Hematopoietic multipotent progenitor cell treated with erythropoietin and hydrocortisone succinate and interleukin-3 and kit ligand, for 8 days (in vitro differentiated cells): Measurements from ENCODE around the gene DNAJC30.

ENCODE experiments used
- DNase-seq: peaks from one replicate; pipeline ENCODE4 v3.0.0-alpha.2; 2015

The DNAJC30 gene

DNA sequence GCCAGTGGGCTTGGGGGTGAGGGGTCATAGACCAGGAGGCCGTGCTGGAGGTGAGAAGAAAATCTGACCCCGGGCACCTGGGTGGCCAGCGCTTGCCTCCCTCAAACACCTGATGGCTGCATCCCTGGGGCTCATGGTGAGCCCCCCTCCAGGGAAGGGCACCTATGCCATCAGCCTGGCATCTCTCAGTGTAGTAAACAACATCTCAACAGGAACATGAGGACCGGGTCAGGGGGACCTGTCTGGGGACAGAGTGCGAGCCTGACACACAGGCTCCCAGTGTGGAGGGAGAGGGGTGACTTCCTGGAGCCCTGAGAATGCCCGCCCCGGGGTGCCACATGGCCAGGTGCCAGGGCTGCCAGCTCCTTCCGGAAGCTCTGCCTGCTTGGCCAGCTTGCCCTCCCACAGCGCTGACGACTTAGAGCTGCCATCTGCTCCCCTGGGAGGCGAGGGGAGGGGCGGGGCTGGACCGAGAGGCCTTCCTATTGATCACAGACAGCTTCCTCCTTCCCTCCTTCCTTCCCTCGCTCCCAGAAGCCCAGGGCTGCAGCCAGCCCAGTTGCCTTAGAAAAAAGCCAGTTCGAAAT lies 23.9 kb upstream of the DNAJC30 start:
- DNase-seq: peak; percentile 50

DNA sequence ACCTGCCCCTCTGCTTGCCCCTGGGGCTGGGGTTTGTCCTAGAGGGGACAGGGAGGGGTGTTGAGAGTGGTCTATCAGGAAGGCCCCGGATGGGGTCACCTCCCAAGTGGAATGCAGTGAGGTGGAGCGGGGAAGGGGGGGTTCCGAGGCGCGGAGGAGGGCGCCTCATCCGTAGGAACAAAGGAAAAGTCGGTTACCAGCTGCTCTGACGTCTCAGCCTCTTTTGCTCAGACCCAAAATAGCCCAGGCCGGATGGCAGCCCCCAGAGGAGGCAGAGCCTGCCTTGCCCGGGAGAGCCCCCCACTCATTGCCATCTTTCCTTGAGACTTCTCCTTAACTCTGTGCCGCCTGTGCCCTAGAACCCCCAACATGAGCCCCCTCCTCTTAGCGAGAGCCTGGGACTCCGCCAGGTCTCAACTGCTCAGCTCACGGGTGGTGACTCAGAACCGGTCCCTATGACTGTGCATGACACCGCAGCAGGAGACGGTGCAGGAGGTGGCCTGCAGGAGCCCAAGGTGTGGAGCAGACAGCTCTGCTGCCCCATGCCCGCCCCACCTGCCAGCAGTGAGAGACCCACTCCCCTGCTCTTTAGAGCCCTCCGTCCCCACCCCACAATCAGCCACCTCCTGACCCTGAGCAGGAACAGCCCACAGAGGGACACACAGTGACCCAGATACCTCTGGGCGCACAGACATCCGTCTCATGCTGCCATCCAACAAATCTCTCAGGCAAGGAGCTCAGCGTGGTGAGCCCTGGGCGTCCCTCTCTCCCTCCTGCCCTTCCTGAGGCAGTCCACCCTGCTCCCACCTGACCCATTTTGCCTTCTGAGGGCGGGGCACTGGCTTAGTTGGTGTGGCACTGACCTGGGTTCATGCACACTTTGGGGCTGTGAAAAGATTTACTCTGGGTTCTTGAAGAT lies 23.1 kb upstream of the DNAJC30 start:
- DNase-seq: no peak

DNA sequence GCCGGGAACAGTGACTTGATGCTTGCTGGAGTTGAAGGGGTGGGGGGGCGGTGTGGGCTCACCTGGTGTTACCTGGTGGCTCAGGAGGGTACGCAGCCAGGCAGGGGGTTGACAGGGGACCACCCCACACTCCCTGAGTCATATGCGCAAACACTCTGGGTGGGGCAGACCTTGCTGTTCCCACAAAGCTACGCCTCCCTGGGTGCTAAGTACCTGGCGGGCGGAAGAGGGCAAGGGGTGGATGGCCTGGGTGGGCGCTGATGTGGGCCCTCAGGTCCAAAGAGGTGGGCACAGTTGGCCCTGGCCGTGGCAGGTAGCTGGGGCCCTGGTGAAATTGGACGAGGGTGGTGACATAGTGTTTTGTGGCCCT lies 22.3 kb upstream of the DNAJC30 start:
- no peak for DNase-seq

DNA sequence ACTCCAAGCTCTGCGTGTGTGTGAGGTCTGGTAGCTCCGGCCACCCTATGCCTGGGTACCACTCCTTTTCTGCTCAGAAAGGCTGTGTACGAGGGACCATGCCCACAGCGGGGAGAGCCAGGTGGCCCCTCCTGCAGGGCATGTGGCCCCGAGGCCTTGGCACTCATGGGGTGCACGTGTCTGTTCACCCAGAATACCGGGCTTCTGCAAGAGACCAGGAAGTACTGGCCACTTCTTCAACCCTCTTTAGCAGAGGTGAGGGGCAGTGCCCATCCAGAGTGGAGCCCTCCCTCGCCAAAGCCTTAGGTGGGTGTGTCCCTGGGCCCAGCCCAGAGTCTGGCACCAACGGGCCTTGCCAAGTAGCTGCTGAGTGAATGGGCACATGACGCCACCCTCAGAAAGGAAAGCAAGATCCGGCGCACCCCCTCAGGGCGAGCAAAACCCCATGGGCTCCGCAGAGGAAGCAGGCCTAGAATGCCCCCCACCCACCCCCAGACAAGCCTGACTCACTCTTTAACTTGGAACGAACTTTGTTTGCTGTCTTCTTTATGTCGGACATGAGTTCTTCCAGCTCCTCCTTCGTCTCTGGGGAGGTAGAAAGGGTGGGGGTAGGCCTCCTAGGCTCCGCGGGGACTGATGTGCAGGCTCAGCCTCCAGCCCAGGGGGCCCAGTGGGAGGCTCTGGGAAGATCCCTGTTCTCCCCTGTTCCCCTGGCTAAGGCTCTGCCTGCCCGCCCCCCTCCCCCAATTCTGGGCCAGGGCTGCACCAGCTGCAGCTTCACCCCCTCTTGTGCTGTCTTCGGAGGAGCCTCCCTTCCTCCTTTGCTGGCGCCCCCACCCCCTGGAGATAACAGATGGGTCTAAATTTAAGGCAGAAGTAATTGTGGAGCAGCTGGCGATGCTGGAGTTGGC lies 21.6 kb upstream of the DNAJC30 start:
- no peak for DNase-seq

DNA sequence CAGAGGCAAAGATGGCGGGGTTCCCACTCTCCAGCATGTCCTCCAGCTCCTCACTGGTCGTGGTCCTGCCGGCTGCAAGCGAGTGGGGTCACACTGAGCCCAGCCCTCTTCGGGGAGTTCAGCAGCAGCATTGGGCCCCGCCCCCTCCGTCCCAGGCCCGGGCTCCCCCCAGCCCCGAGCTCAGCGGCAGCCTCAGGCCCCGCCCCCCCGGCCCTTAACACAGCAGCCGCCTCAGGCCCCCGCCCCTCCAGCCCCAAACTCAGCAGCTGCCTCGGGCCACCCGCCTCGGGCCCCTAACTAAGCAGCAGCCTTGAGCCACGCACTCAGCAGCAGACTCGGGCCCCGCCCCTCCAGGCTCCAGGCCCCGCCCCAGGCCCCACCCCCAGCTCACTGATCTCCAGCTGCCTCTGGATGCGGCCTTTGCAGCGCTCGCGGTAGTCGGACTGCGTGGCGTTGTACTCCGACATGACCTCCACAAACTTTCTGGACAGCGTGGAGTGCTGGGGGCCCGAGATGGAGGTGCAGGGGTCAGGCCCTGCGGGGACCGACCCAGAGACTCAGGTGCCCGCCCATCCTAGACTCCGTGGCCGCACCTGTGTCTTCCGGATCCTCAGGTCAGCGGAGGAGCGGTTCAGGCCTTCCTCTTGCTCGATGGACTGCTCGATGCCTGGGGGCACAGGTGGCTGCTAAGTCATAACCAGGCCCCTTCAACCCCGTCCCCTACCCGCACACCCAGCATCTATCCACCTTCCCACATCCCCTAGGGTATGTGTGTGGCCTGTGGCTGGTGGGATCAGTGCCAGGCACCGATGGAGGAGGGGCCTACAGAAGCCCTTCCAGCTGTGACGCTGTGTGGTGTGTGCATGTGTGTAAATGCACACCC lies 20.7 kb upstream of the DNAJC30 start:
- DNase-seq: peak; percentile 58

DNA sequence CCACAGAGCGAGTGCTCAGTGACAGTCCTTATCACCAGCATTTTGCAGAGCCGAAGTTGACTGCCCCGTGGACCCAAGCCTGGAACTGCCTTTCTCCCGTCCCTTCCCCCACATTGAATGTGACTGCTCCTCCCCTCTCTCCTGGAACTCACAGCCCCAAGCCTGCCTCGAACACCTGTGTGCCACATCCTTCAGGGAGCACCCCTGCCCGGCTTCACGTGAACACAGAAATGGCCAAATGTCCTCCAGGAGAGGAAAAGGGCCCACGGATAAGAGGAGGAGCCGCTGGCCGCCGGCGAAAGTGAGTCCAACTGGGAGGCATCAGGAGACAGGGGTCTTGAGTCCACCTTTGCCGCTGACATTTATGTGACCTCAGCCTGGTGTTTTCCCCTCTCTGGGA lies 20.0 kb upstream of the DNAJC30 start:
- DNase-seq: no peak

DNA sequence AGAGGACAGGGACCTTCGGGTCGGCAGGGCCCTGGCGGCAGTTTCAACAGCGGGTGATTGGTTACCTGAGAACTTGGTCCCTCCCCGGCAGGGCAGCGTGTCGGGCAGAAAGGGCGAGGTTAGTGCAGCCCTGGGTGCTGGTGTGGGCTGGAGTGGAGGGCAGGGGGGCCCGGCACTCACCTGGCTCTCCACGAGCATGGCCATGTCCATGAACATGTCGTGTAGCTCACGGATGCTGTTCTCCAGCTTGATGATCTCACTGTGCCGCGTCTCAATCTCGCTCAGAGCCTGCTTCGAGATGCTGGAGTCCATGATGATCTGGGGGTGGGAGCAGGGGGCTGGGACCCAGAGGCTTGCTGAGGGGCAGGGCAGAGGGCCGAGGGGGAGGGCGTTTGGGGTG lies 19.4 kb upstream of the DNAJC30 start:
- DNase-seq: no peak

DNA sequence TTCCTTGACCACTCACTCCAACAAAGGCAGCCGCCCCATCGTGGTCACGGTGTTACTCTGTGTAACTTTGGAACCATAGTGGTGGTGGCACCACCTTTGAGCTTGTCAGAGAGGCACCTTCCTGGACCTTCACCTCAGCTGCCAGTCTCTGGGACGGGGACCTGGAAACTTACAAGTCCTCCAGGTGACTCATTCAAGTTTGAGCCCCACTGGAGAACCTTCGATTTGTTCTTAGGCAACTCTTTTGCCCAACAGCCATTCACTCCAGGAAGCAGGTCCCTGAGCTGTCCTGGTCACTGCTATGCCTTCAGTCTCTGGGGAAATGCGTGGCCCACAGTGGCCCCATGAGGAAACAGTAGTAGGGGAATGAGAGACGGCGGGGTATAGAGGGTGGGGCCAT lies 19.0 kb upstream of the DNAJC30 start:
- DNase-seq: no peak

DNA sequence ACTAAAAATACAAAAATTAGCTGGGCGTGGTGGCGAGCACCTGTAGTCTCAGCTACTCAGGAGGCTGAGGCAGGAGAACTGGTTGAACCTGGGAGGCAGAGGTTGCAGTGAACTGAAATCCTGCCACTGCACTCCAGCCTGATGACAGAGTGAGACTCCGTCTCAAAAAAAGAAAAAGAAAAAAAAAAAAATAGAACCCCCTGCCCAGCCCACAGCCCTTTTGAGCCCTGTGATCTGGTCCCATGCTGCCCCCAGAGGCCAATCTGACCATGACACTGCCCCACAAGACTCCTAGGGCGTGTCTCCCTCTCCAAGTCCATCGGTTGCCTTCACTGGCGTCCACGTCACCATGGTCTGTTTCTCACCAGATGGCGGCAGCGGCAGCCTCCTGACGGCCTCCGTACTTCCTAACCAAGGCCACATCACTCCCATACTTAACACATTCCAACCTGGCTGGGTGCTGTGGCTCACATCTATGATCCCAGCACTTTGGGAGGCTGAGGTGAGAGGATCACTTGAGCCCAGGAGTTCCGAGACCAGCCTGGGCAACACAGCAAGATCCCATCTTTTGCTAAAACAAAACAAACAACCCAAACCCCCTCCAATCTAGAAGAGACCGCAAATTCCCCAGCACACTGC lies 18.2 kb upstream of the DNAJC30 start:
- peak; percentile 56 for DNase-seq

DNA sequence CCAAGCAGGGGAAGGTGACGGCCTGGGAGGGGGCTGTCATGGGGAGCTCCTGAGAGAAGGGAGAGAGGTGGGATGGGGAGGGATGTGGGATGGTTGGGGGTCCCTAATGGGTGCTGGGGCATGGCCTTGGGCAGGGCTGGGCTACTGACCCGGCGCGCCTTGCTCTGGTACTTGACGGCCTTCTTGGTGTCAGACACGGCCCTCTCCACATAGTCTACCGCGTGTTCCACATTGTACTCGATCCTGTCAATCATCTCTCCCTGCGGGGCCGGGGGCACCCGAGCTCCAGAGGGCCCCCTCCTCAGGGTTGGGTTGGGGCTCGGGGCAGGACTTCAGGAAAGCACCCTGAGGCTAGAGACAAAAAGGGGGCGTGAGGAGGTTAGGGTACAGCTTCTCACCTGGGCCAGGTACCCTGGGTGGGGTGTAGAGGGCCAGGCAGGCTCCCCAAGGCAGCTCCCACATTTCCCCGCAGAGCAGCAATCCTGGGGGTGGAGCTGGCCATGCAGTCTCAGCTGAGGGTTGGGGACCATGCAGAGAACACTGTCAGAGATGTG lies 17.4 kb upstream of the DNAJC30 start:
- no peak for DNase-seq

DNA sequence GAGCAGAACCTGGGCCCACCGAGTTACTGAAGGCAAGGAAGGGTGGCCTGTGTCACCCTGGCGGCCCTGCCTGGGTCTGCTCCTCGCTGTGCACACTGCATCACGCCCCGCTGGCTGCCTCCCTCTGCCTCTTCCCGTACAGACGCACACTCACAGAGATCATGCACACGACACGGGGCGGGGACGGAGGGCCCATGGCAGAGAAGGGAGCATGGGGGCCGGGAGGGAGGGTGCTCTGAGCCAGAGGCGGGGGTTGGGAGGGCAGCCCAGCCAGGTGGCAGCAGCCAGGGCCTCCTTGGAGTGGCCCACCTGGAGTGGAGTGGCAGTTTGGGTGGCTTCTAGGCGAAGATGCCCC lies 16.8 kb upstream of the DNAJC30 start:
- no peak for DNase-seq

DNA sequence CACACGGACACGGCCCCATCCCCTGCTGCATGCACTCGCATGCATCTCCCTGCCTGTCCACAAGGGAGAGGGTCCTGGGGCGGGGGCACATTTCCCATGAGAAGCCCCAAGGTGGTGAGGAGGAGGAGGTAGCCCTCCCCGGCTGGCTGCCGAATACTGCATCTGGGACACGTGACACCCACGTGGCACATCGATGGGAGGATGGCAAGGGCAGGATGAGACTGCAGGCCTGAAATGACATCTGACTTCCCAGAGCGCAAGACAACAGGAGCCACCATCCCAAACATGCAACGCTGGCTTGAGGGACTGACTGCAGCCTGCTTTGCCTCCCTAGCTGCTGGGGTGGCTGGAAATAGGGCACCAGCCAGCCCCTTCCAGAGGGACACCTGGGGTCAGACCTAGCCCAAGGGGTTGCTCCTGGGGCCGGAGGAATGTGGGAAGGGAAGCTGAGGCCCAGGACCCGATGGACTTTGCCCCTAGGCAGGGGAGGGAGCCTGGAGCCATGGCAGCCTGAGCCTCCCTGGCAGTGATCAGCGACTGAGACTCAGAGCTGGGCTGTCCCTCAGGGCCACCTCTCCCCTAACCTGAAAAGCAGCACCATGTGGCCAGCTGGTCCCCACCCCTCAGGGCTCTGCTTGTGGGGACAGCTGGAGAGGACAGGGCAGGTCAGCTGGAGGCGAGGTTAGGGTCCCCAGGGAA lies 16.3 kb upstream of the DNAJC30 start:
- no peak for DNase-seq

DNA sequence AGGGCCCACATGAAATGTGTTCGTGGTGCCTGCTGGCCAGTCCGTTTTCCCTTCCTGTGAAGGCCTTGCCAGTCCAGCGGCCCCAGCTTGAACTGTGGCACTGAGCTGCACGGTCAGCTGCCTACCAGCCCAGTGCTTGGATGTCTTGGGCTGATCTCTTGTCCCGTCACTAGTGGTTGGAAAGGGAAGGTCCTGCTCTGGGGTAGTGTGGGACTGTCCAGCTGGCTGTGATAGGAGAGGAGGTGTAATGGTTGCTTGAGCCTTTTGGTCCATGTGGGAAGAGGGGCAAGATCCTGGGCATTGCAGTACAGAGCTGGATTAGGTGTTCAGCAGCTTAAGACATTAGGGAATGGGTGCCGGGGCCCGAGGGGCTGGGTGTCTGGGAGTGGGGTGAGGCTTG lies 15.2 kb upstream of the DNAJC30 start:
- no peak for DNase-seq

DNA sequence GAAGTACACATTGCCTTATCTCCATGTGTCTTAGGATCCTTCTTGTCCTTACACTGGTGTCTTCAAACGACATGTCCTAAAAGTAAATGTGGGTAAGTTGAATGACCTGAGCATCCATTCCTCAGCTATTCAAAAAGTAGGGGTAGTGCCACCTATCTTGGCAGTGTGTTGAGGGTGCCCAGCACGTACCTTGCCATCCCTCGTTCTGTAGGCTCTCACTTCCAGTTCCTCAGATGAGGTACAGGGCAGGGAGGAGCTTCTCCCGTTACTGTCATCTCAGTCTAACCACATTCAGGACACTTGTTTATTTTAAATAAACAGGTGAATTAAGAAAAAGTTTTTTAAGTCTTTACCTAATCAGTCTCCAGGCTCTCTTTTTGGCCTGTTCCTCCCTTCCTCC lies 13.1 kb upstream of the DNAJC30 start:
- DNase-seq: no peak

DNA sequence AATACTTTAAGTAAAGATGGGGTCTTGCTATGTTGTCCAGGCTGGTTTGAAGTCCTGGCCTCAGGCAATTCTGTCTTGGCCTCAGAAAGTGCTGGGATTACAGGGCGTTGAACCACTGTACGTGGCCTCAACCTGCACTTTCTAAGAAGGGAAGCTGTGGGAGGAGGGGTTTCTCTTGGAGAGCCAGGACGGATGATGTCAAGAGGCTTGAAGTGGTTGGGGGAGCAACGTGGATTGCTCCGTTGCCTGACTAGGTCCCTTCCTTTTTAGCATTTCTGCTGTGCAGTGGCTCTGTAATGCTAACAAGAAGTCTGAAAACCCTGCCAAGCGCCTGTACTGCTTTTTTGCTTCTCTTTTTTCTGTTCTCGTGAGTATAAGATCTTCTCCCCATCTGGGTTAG lies 7.4 kb upstream of the DNAJC30 start:
- no peak for DNase-seq

DNA sequence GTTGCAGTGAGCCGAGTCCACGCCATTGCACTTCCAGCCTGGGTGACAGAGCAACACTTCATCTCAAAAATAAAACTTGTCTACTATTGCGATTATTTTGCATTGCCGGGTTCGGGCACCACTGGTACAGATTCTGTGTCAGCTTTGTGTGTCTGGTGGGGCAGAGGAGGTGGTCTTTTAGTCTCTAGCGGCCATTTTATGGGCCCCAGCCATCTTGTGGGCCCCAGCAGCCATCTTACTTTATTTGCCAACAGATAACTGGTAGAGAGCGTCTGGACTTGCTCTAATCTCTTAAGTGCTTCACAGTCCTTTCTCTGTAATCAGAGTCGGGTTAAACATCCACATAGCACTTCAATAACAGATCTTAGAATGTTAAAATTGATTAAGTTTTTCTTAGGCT lies 5.0 kb upstream of the DNAJC30 start:
- DNase-seq: no peak

DNA sequence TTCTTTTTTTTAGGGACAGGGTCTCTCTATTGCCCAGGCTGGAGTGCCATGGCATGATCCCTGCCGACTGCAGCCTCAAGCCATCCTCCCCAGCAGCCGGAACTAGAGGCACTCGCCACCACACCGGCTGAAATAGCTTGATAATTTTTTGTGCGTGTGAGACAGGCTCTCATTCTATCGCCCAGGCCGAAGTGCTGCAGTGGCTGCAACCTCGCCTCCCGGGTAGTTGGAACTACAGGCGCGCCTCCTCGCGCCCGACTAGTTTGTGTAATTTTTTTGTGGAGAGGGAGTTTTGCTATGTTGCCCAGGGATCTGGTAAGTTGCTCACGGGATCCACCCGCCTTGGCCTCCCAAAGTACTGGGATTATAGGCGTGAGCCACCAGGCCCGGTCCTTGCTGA lies 2.1 kb upstream of the DNAJC30 start:
- no peak for DNase-seq

DNA sequence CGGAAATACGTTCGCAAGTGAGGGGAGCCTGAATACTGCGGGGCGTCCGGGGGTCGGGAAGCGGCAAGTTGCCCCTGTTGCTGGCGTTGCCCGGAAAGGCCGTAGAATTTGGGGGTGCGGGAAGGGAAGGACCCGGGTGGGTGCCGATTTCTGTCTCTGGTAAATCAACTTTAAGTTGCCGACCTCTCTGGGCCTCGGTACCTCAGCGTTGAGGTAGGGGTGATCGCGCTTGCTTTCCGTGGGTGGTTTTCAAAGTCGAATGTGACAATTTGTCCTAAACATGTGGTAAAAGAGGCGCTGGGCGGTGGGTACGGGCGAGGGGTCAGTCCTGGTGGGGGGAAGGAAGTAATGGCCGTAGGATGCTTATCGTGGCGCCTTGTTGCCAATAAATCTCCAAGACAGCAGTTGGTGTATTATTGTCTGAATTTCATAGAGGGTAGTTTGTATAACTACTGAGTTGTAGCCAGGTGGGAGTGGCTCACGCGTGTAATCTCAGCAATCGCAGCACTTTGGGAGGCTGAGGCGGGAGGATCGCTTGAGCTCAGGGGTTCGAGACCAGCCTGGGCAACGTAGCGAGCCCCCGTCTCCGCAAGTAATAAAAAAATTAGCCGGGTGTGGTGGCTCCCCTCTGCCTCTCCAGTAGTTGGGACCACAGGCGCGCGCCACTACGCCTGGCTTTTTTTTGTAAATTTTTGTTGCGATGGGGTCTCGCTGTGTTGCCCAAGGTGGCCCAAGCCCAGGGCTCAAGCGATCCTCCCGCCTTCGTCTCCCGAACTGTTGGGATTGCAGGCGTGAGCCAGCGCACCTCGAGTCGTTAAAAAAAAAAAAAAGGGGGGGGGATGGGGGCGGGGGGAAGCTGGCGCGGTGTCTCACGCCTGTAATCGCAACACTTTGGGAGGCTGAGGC lies 788 bp upstream of the DNAJC30 start:
- peak; percentile 31 for DNase-seq

DNA sequence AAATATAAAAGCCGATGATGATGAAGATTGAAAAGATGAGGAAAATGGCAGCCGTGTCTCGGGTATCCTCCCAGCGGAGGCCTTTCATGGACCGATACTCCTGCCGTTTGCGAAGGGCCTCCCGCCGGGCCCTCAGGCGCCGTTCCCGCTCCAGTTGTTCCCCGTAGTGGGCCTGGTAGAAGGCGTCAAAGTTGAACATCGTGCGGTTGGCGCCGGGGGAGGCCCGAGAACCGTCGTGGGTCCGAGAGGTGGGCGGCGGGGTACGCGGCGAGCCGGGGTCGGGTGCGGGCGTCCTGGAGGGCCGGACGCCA lies 553 bp downstream of the DNAJC30 start:
- DNase-seq: no peak

DNA sequence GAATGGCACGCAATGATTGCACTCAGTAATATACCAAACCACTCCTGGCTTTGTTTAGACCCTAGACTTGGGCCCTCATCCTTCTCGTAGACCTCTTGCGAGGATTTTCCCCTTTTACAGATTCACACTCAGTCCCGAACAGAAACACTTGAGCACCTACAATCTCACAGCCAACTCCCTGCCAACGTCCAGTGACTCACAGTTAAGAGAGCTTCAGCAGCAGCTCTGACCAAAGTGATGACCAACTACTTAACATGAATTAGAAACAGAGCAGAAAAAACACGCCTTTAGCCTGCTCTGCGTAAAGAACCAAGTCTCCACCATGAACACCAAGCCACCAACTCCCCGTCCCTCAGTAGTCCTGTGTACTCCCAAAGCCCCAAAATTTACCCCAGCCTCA lies 2.2 kb downstream of the DNAJC30 start:
- no peak for DNase-seq
